Aorta (tissue), 5 donors: ENCODE data around the gene ZNF134. TPM values are rescaled to one million over a fixed set of nuclear protein-coding genes. Genes with fewer than 3 reads are reported as not detected.

Experiments used
- ATAC-seq: fragments of 200-7000 bp; cut with Tn5 transposase; one replicate; pipeline ENCODE4 v1.9.1; 2022; ENCODE audit warnings: moderate library complexity; ENCODE audit not compliant: low FRiP score
- DNase-seq, 2 donors: peaks; one replicate each; pipeline ENCODE4 v3.0.0-alpha.2; 2020
- H3K27ac ChIP-seq, 2 donors: one replicate each; pipeline ENCODE4 v1.5.1; 2013; ENCODE audit warnings: low read length in 2 of 2, mild to moderate bottlenecking in 2 of 2, moderate library complexity in 2 of 2, control low read depth in 1 of 2, inconsistent platforms in 1 of 2, low read depth in 1 of 2
- H3K27me3 ChIP-seq, 2 donors: one replicate each; pipeline ENCODE4 v1.6.1; 2013; ENCODE audit warnings: control low read depth in 1 of 2, low read length in 1 of 2, mild to moderate bottlenecking in 1 of 2, moderate library complexity in 1 of 2; ENCODE audit not compliant: insufficient read depth in 2 of 2, control insufficient read depth in 1 of 2
- H3K36me3 ChIP-seq, 2 donors: one replicate each; pipeline ENCODE4 v1.6.1; 2013; ENCODE audit warnings: control low read depth in 1 of 2, low read length in 1 of 2, mild to moderate bottlenecking in 1 of 2; ENCODE audit not compliant: insufficient read depth in 2 of 2, control insufficient read depth in 1 of 2
- H3K4me1 ChIP-seq, 2 donors: one replicate each; pipeline ENCODE4 v1.6.1; 2013; ENCODE audit warnings: low read length in 2 of 2, control low read depth in 1 of 2, mild to moderate bottlenecking in 1 of 2, moderate library complexity in 1 of 2; ENCODE audit not compliant: insufficient read depth in 2 of 2, control insufficient read depth in 1 of 2
- H3K4me3 ChIP-seq, 2 donors: one replicate each; pipeline ENCODE4 v1.5.1; 2013; ENCODE audit warnings: low read length in 2 of 2, control low read depth in 1 of 2, mild to moderate bottlenecking in 1 of 2
- H3K9me3 ChIP-seq: one replicate; pipeline ENCODE4 v1.6.1; 2013; ENCODE audit warnings: mild to moderate bottlenecking, low read length; ENCODE audit not compliant: control insufficient read depth
- WGBS, 2 donors: extraction: QIAGEN DNeasy Blood & Tissue Kit; methylation state at CpG; one replicate each; pipeline ENCODE4 v1.1.7; 2013; 5-methylcytosine and 5-hydroxymethylcytosine counted together
- intact Hi-C, 2 donors: fragments of 100-400 bp; cut with DNase I; formaldehyde crosslinking; loops; one replicate each; pipeline versions ENCODE4 v1.14.2 to v1.15.0; 2022
- polyA plus RNA-seq, 2 donors: library from polyadenylated mRNA; stranded (reverse); fragments of 200-250 nt; gene quantifications; one replicate each; pipeline ENCODE4 v1.2.3, GENCODE V29; 2013
- total RNA-seq, 2 donors: library from RNA; stranded (reverse); fragmentation: NEBNext Ultra II Directional; extraction: Animal tissue kit (Norgen Biotek cat#: 25700); gene quantifications; one replicate each; pipeline ENCODE4 v1.2.1, GENCODE V29; 2021
- donor health status: healthy with polysubstance abuse.
- donor health status: Bipolar disorder and iron deficiency.
- donor health status: DM: no; HTN: no; CAD: no.
- donor health status: DM: no; HTN: no; CAD: no.
- donor health status: DM: yes; HTN: yes; CAD: no.

ZNF134 gene
- total and polyA plus RNA-seq, 4 donors: 2.4 to 16.6 (median 10.6) TPM

- Histone ChIP-seq H3K36me3 (peaks cover under 1 to 9% of the 10 kb centered on the region in 2 donors), H3K4me1 (no peaks in the 10 kb centered on the region), H3K27me3 (no peaks in the 10 kb centered on the region), H3K4me3 (peak within 1 kb of the TSS; percentile 32 to 68), H3K9me3 (peaks cover 22% of the 10 kb centered on the region), H3K27ac (no peak within 1 kb of the TSS)
- 1 to 2% methylated on average over 63 to 76 of the region's 76 CpGs for WGBS, 2 donors
- DNase-seq (peak; percentile 94), ATAC-seq (peak; percentile 95)
- intact Hi-C loops: loop anchor here in 1 of 2 donors (2.0 kb wide), 1 partner anchor 57 kb away; the partner anchor contains the start of gene ZNF549
These were observed 30.3 kb upstream of the ZNF134 start, which contains the start of gene ZIK1 for GRCh38 chr19:57583521-57584416. Gene ZIK1 (plus strand): TSS chr19:57584145. CDS start chr19:57584357, 212 bp downstream.

DNA sequence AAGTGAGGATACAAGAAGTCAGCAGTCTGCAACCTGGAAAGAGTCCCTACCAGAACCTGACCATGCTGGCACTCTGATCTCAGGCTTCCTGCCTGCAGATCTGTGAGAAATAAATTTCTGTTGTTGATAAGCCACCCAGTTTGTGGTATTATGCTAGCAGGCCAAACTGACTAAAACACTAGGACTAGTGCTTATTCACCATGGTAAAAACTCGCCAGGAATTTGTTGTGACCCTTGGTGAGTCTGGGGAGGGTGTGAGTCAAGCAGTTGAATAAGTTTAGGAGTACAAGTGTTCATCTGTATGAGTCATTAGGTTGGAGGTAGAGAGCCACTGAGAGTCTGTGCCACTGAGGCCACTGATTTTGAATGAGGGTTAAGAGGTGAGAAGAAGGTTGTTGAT is 26.5 kb upstream of the ZNF134 start:
- H3K36me3 ChIP-seq: peaks cover 19 to 29% of the 10 kb centered on the region in 2 donors
- H3K4me3 ChIP-seq: no peak overlapping the region
- no peaks in the 10 kb centered on the region for H3K4me1 ChIP-seq
- no peak for ATAC-seq
- no peak overlapping the region for H3K27ac ChIP-seq
- intact Hi-C loops: no loop called here
- WGBS, 2 donors: 97 to 99% methylated on average over 1 of the region's 1 CpG
- no peaks in the 10 kb centered on the region for H3K27me3 ChIP-seq
- peaks cover 55% of the 10 kb centered on the region for H3K9me3 ChIP-seq
- no peak for DNase-seq

GRCh38 chr19:57599377-57599760 is 14.7 kb upstream of the ZNF134 start:
- Histone ChIP-seq H3K4me1 (no peaks in the 10 kb centered on the region), H3K27ac (no peak overlapping the region), H3K9me3 (peaks cover 9% of the 10 kb centered on the region), H3K4me3 (peak overlapping the region in 1 of 2 donors; percentile 36), H3K27me3 (no peaks in the 10 kb centered on the region), H3K36me3 (peaks cover 0 to 6% of the 10 kb centered on the region in 2 donors)
- ATAC-seq: no peak
- intact Hi-C loops: no loop called here
- DNase-seq: no peak
- WGBS, 2 donors: 47 to 55% methylated on average over 8 of the region's 8 CpGs

- Histone ChIP-seq H3K4me3 (peak within 1 kb of the TSS; percentile 36 to 47), H3K27ac (no peak within 1 kb of the TSS), H3K9me3 (peaks cover 11% of the 10 kb centered on the region), H3K4me1 (no peaks in the 10 kb centered on the region), H3K36me3 (peaks cover 3 to 8% of the 10 kb centered on the region in 2 donors), H3K27me3 (no peaks in the 10 kb centered on the region)
- ATAC-seq (peak; percentile 96), DNase-seq (peak; percentile 96 to 98)
- intact Hi-C loops: no loop called here
- WGBS, 2 donors: 0 to 1% methylated on average over 53 of the region's 53 CpGs
These were observed 14.2 kb upstream of the ZNF134 start, which contains the start of gene ZNF530 for GRCh38 chr19:57599761-57600383. Gene ZNF530 (plus strand): TSS chr19:57599885. CDS start chr19:57604346, 4,461 bp downstream.

GRCh38 chr19:57606931-57607330 is 7.1 kb upstream of the ZNF134 start:
- Histone ChIP-seq H3K36me3 (peaks cover 16 to 21% of the 10 kb centered on the region in 2 donors), H3K4me1 (no peaks in the 10 kb centered on the region), H3K27ac (no peak overlapping the region), H3K4me3 (no peak overlapping the region), H3K27me3 (no peaks in the 10 kb centered on the region), H3K9me3 (peaks cover 36% of the 10 kb centered on the region)
- DNase-seq (no peak), ATAC-seq (no peak)
- intact Hi-C loops: no loop called here
- WGBS, 2 donors: 97 to 99% methylated on average over 5 of the region's 5 CpGs

- Histone ChIP-seq H3K4me3 (no peak overlapping the region), H3K27me3 (no peaks in the 10 kb centered on the region), H3K36me3 (peaks cover under 1 to 13% of the 10 kb centered on the region in 2 donors), H3K9me3 (peaks cover 22% of the 10 kb centered on the region), H3K27ac (no peak overlapping the region), H3K4me1 (no peaks in the 10 kb centered on the region)
- 77 to 83% methylated on average over 4 of the region's 4 CpGs for WGBS, 2 donors
- DNase-seq: no peak
- intact Hi-C loops: loop anchor here in 1 of 2 donors (5.0 kb wide), 1 partner anchor 71 kb away; the partner anchor contains the start of gene ZNF551
- ATAC-seq: no peak
These were observed 2.9 kb upstream of the ZNF134 start for GRCh38 chr19:57611113-57611512.

GRCh38 chr19:57615346-57615745 is 1.3 kb downstream of the ZNF134 start:
- no peak overlapping the region for H3K27ac ChIP-seq
- H3K4me1 ChIP-seq: no peaks in the 10 kb centered on the region
- peaks cover 45% of the 10 kb centered on the region for H3K9me3 ChIP-seq
- H3K27me3 ChIP-seq: no peaks in the 10 kb centered on the region
- ATAC-seq (no peak), DNase-seq (no peak)
- peaks cover 22 to 41% of the 10 kb centered on the region in 2 donors for H3K36me3 ChIP-seq
- H3K4me3 ChIP-seq: no peak overlapping the region
- intact Hi-C loops: no loop called here
- WGBS, 2 donors: 97 to 99% methylated on average over 3 of the region's 3 CpGs

- peaks cover 72% of the 10 kb centered on the region for H3K9me3 ChIP-seq
- DNase-seq (no peak), ATAC-seq (no peak)
- H3K4me1 ChIP-seq: no peaks in the 10 kb centered on the region
- no peak overlapping the region for H3K4me3 ChIP-seq
- intact Hi-C loops: no loop called here
- H3K36me3 ChIP-seq: peaks cover 41 to 56% of the 10 kb centered on the region in 2 donors
- H3K27ac ChIP-seq: no peak overlapping the region
- no peaks in the 10 kb centered on the region for H3K27me3 ChIP-seq
- 98 to 99% methylated on average over 10 of the region's 10 CpGs for WGBS, 2 donors
These were observed 6.8 kb downstream of the ZNF134 start for GRCh38 chr19:57620673-57621348.
